Mucosa of descending colon (tissue), 3 donors: ENCODE data around the gene KCNC3. TPM values are rescaled to one million over a fixed set of nuclear protein-coding genes. Genes with fewer than 3 reads are reported as not detected.

Experiments
- ATAC-seq: fragments of 200-7000 bp; cut with Tn5 transposase; one replicate; pipeline ENCODE4 v1.9.1; 2020; ENCODE audit warnings: mild to moderate bottlenecking, moderate library complexity
- DNase-seq, 3 donors: peaks; one replicate each; pipeline ENCODE4 v3.0.0-alpha.2; 2020
- H3K36me3 ChIP-seq: fragments of 200-600 bp; one replicate; pipeline ENCODE4 v1.8.0; 2021; ENCODE audit warnings: low read depth, mild to moderate bottlenecking
- H3K4me1 ChIP-seq: fragments of 200-600 bp; one replicate; pipeline ENCODE4 v1.8.0; 2021; ENCODE audit warnings: low read depth, mild to moderate bottlenecking
- H3K4me3 ChIP-seq: fragments of 200-600 bp; one replicate; pipeline ENCODE4 v1.8.0; 2021; ENCODE audit warnings: mild to moderate bottlenecking
- H3K9me3 ChIP-seq: fragments of 200-600 bp; one replicate; pipeline ENCODE4 v1.8.0; 2021; ENCODE audit warnings: mild to moderate bottlenecking
- CTCF ChIP-seq: fragments of 200-600 bp; IDR thresholded peaks from one replicate; pipeline ENCODE4 v1.8.0; 2022; ENCODE audit warnings: antibody characterized with exemption, mild to moderate bottlenecking
- intact Hi-C, 2 donors: fragments of 100-400 bp; cut with DNase I in 1 of 2; cut with micrococcal nuclease in 1 of 2; formaldehyde crosslinking; loops; one replicate each; pipeline versions ENCODE4 v1.11.0 to v1.11.1; 2022; cut with DNase I, micrococcal nuclease
- total RNA-seq, 3 donors: library from RNA; stranded (reverse); fragmentation: NEBNext Ultra II Directional in 2 of 3; extraction: Animal tissue kit (Norgen Biotek cat#: 25700) in 2 of 3; gene quantifications; one replicate each; pipeline versions ENCODE4 v1.2.1 to v1.2.4, GENCODE V29; 2021 to 2023
- donor health status: DM: no; HTN: no; CAD: no; lungs with moderate emphysema.
- donor health status: DM: no; HTN: no; CAD: no.
- donor health status: DM: no; HTN: yes; CAD: no.

KCNC3 gene
- total RNA-seq, 3 donors from 2014 or later = 0.49 to 1.5 (median 1.1) TPM

- Histone ChIP-seq H3K9me3 (no peaks in the 10 kb centered on the region), H3K4me1 (no peaks in the 10 kb centered on the region), H3K36me3 (no peaks in the 10 kb centered on the region), H3K4me3 (no peak overlapping the region)
- ATAC-seq = no peak
- intact Hi-C loops = no loop called here
- no peak for TF ChIP-seq CTCF
- DNase-seq = peak in 1 of 3 donors; percentile 40
Observed at GRCh38 chr19:50319156-50319555, 10.0 kb downstream of the KCNC3 start.

- no peak overlapping the region for H3K4me3 ChIP-seq
- H3K36me3 ChIP-seq = no peaks in the 10 kb centered on the region
- no peaks in the 10 kb centered on the region for H3K4me1 ChIP-seq
- no peak for TF ChIP-seq CTCF
- ATAC-seq (no peak), DNase-seq (no peak)
- intact Hi-C loops = no loop called here
- H3K9me3 ChIP-seq = no peaks in the 10 kb centered on the region
Observed at GRCh38 chr19:50318438-50318837, 10.7 kb downstream of the KCNC3 start.

GRCh38 chr19:50317115-50317514 is 12.1 kb downstream of the KCNC3 start:
- intact Hi-C loops = no loop called here

GRCh38 chr19:50315773-50316448 is 13.3 kb downstream of the KCNC3 start:
- peak in 1 of 3 donors; percentile 23 for DNase-seq
- H3K4me3 ChIP-seq = no peak overlapping the region

More at GRCh38 chr19:50317115-50317514, 12.1 kb downstream of the KCNC3 start:
- Histone ChIP-seq H3K4me3 (no peak overlapping the region), H3K9me3 (no peaks in the 10 kb centered on the region), H3K4me1 (no peaks in the 10 kb centered on the region), H3K36me3 (no peaks in the 10 kb centered on the region)
- DNase-seq = peak in 1 of 3 donors; percentile 4
- ATAC-seq = no peak
- no peak for TF ChIP-seq CTCF

GRCh38 chr19:50314724-50315708 is 14.2 kb downstream of the KCNC3 start:
- intact Hi-C loops = no loop called here
- DNase-seq (peak in 1 of 3 donors; percentile 40), ATAC-seq (no peak)
- no peaks in the 10 kb centered on the region for H3K4me1 ChIP-seq
- TF ChIP-seq CTCF = no peak
- no peaks in the 10 kb centered on the region for H3K9me3 ChIP-seq
- H3K36me3 ChIP-seq = no peaks in the 10 kb centered on the region
- no peak overlapping the region for H3K4me3 ChIP-seq

More at GRCh38 chr19:50315773-50316448, 13.3 kb downstream of the KCNC3 start:
- no peak for TF ChIP-seq CTCF
- H3K36me3 ChIP-seq = no peaks in the 10 kb centered on the region
- H3K9me3 ChIP-seq = no peaks in the 10 kb centered on the region
- no peaks in the 10 kb centered on the region for H3K4me1 ChIP-seq
- intact Hi-C loops = no loop called here
- ATAC-seq = no peak
